Frontal cortex (tissue), 4 donors: ENCODE measurements around the gene P3H4. TPM values are rescaled to one million over a fixed set of nuclear protein-coding genes. Genes with fewer than 3 reads are reported as not detected.
"Not testable (repeated sequence)": the region's sequence is repeated elsewhere in the genome, so short reads cannot be mapped to it uniquely, and the experiment has no call there.

Source experiments
- DNase-seq, 2 donors: peaks; one replicate each; pipeline ENCODE4 v3.0.0; 2012; ENCODE audit warnings: low spot score in 2 of 2
- FAIRE-seq: peaks from 2 replicates; lab custom pipeline; 2012; peaks lifted over from hg19 to GRCh38; lab: Jason Lieb, UNC
- total RNA-seq: library from RNA; depleted of rRNA; stranded (reverse); fragments of >200 nt; gene quantifications from one replicate; pipeline ENCODE4 v1.2.3, GENCODE V29; 2014
- donor health status: control.
- donor health status: control.
- donor health status: control.

P3H4 gene, protein sequence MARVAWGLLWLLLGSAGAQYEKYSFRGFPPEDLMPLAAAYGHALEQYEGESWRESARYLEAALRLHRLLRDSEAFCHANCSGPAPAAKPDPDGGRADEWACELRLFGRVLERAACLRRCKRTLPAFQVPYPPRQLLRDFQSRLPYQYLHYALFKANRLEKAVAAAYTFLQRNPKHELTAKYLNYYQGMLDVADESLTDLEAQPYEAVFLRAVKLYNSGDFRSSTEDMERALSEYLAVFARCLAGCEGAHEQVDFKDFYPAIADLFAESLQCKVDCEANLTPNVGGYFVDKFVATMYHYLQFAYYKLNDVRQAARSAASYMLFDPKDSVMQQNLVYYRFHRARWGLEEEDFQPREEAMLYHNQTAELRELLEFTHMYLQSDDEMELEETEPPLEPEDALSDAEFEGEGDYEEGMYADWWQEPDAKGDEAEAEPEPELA
- total RNA-seq = 10.2 TPM

DNA sequence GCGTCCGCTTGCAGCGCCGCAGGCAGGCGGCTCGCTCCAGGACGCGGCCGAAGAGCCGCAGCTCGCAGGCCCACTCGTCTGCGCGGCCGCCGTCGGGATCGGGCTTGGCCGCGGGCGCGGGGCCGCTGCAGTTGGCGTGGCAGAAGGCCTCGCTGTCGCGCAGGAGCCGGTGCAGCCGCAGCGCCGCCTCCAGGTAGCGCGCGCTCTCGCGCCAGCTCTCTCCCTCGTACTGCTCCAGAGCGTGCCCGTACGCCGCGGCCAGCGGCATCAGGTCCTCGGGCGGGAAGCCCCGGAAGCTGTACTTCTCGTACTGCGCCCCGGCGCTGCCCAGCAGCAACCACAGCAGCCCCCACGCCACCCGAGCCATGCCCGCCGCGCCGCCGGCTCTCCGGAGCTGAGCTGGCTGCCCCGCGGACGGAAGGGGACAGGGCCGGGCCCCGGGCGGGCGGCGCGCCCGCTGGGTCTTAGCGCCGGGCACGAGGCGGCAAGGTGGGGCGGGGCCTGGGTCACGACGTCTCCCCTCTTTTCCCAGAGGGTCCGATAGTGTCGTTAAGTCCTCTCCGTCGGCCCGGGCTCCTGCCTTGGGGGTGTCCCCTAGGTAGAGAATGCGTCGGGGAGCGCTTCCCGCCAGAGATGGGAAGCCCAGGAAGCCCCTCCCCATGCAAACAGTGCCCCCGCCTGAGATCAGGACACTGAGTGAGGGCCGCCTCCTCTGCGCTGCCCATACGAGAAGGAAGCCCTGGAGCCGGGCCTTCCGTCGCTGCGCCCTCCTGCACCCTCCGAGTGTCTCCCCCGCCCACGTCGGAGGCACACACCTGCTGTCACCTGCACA lies at the start of gene P3H4:
Gene P3H4, minus strand, starts transcription at position 401 of the 832 bp plus-strand sequence. Its CDS starts 34 bp downstream, at position 367.
- FAIRE-seq (no peak), DNase-seq (peak; percentile 81)

DNA sequence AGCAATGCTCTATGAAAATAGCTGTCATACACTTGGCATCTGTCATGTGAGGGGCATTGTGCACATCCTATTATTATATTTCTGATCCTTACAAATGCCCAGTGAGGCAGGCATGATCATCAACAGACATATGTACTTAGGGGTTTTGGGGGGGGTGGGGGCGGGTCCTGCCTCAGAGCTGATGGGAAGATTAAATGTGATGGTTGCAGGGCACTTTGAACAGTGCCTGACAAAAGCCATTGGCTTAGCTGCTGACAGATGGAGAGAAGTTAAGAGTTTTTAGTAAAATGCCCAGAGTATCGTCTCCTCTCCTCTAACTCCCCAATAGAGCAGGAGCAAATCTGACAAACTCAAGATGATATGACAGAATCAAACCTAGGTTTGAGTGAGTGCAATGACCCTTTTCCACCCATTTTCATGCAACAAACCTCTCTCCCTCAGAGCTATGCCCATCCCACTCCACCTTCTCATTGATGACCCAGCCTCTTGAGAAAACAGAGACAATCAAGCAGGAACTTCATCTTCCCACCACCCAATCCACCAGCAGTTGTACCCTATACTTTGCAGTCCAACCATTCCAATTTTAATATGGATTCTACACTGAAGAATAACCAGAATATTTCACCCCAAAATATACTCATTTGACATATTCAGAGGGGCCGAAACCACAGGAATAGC lies 48.6 kb upstream of the P3H4 start:
- DNase-seq (no peak), FAIRE-seq (no peak)

DNA sequence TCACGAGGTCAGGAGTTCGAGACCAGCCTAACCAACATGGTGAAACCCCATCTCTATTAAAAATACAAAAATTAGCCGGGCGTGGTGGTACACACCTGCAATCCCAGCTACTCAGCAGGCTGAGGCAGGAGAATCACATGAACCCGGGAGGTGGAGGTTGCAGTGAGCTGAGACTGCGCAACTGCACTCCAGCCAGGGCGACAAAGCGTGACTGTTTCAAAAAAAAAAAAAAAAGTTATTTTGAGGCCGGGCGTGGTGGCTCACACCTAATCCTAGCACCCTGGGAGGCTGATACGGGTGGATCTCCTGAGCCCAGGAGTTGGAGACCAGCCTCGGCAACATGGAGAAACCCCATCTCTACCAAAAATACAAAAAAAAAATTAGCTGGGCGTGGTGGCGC lies 39.6 kb upstream of the P3H4 start:
- not testable (repeated sequence) for FAIRE-seq, DNase-seq

DNA sequence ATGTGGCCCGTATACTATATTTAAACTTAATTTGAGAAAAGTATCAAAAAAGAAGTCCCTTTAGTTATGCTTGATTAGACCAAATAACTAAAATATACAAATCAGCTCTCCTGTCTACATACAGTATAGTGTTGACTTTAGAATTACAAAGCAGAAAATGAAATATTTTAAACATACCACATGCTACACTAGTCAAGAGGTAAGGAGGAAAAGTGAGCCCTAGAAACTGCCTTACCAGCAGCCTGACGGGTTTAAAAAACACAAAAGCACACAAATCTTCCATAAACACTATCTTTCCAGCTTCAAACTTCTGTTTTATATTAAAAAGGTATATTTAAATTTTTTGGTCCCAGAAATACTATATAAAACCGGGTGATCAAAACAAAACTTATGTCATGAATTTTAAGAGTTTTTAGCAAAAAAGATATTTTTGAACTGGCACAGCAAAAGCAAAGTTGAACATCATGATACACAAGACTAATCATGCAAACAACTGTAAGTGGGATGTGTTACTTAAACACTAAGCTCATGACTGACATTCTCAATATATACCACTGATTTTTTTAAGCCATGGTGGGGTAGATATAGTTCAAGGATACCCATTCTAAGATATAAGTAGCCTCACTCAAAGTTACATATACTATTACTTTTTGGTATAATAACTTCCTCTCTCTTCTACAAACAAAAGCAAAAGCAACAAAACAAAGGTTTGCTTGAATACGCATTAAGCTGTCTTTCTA lies 37.7 kb upstream of the P3H4 start:
- DNase-seq (no peak), FAIRE-seq (no peak)

DNA sequence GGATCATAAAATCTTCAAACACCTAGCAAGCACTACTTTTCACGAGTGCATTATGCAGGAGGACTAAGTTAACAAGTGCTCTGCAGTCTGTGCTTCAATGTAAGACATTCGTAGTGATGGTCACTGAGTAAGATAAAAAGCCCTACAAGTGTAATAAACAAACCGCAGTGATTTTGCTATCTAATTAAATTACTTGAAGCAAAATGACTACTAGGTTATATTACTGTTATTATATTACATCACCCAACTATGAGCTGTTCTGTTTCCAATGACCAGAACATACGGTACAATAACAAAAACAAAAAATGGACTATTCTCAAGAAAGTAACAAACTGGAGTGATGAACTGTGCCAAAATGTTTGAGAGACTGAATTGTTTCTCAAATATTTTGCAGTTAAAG lies 37.0 kb upstream of the P3H4 start:
- no peak for DNase-seq
- FAIRE-seq = no peak

DNA sequence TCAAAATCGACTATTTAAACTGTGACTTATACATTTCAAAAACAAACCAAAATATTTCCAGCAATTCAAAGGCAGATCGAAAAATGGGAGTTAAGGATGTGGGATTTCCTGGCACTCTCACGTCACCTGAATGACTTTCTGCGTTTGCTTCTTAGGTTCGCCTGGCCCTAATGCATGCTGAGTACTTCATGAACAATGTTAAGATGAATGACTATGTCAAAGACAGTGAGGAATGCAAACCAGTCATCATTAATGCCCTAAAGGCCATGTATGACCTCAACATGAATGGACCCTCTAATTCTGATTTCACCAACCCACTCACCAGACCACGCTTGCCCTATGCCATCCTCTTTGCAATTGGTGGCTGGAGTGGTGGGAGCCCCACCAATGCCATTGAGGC lies 33.2 kb upstream of the P3H4 start:
- no peak for DNase-seq
- FAIRE-seq = no peak

DNA sequence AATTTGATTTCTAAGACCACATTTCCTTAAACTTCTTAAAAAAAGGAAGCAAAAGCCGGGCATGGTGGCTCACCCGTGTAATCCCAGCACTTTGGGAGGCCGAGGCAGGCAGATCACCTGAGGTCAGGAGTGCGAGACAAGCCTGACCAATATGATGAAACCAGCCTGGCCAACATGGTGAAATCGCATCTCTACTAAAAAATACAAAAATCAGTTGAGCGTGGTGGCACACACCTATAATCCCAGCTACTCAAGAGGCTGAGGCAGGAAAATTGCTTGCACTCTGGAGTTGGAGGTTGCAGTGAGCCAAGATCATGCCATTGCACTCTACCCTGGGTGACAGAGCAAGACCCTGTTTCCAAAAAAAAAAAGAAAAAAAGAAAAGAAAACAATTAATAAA lies 29.0 kb upstream of the P3H4 start:
- DNase-seq, FAIRE-seq: not testable (repeated sequence)

DNA sequence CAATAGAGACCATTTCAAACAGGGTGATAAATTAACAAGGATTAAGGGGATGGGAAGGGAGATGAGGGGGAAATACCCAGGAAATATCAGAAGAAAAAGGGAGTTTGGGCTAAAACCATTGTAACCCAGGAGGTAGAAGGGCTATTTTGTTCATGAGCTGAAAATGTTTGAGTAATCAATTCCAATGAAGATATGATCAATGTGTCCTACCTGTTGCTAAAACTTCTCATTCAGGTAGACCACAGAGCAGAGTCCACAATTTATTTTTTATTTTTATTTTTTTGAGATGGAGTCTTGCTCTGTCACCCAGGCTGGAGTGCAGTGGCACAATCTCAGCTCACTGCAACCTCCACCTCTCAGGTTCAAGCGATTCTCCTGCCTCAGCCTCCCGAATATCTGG lies 27.7 kb upstream of the P3H4 start:
- DNase-seq, FAIRE-seq: not testable (repeated sequence)

DNA sequence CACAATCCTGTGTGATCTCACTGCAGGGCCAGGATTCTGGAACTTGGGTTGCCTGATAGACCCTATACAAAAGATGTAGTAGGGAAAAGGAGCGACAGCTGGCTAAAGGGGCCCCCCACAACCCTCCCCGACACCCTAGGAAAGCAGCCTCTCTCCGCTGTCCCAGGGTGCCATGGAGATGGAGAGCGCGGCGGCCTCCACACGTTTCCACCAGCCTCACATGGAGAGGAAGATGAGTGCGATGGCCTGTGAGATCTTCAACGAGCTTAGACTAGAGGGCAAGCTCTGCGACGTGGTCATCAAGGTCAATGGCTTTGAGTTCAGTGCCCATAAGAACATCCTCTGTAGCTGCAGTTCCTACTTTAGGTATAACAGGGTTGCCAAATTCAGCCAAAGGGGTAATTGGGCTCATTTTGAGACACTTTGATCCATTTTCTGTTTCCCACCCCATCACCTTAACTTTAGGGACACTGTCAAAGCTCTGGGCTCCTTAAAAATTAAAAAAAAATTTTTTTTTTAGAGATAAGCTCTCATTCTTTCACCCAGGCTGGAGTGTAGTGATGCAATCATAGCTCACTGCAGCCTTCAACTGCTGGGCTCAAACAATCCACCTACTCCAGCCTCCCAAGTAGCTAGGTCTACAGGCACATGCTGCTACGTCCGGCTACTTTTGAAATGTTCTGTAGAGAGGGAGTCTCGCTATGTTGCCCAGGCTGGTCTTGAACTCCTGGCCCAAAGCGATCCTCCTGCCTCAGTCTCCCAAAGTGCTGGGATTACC lies 26.2 kb upstream of the P3H4 start, which contains the start of gene KLHL10:
Gene KLHL10, plus strand, starts transcription at position 65 of the 778 bp plus-strand sequence. Its CDS starts 108 bp downstream, at position 173.
- no peak for DNase-seq
- no peak for FAIRE-seq

DNA sequence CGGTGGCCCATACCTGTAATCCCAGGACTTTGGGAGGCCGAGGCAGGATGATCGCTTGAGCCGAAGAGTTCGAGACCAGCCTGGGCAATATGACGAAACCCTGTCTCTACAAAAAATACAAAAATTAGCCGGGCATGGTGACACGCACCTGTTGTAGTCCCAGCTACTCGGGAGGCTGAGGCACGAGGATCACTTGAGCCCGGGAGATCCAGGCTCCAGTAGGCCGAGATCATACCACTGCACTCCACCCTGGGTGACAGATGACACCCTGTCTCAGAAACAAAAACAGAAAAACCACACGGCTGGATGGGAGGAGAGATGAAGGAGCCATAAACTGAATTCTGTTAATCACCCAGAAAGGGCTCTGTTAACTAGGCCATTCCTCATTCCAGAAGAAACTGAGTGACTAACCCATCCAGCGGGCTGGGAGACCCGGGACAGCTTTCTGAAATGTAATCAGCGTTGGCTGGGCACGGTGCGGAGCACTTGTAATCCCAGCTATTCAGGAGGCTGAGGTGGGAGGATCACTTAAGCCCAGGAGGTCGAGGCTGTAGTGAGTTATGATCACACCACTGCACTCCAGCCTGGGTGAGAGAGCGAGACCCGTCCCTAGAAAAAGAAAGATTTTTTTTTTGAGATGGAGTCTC lies 24.9 kb upstream of the P3H4 start:
- FAIRE-seq (no peak), DNase-seq (no peak)

DNA sequence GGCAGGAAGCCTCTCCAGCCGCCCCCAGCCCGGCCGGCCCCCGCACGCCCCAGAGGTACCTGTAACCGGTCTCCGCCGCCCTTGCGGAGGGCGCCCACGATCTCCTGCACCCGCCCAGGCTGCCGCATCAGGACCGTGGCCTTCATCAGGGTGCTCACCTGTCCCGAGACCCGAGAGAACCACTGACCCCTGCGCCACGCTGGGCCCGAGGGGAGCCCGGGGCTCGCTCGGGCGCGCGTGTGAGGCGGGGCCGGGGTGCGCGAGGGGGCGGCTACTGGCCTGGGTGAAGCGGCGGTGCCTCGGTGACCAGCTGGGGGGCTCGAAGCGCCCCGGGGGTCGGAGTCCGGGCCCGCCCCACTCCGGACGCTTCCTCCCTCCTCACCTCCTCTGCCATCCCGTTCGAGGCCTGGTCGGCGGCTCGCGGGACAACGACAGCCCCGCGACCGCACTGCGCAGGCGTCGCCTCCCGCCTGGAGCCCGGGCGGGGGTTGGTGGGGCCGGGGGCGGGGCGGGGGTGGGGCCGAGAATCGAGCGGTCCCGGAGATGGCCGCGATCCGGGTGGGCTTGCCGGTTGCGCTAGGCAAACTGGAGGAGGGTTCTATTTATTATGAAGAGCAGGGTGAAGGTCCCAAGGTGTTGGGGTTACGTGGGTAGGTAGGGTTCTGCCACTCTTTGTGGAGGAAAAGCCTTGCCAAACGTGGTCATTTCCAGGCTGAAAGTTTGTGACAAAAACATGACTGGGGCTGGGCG lies 24.2 kb upstream of the P3H4 start, which contains the start of gene NT5C3B:
Gene NT5C3B, minus strand, starts transcription at position 433 of the 750 bp plus-strand sequence. Its CDS starts 39 bp downstream, at position 394.
- peak; percentile 82 to 86 for DNase-seq
- FAIRE-seq = no peak

DNA sequence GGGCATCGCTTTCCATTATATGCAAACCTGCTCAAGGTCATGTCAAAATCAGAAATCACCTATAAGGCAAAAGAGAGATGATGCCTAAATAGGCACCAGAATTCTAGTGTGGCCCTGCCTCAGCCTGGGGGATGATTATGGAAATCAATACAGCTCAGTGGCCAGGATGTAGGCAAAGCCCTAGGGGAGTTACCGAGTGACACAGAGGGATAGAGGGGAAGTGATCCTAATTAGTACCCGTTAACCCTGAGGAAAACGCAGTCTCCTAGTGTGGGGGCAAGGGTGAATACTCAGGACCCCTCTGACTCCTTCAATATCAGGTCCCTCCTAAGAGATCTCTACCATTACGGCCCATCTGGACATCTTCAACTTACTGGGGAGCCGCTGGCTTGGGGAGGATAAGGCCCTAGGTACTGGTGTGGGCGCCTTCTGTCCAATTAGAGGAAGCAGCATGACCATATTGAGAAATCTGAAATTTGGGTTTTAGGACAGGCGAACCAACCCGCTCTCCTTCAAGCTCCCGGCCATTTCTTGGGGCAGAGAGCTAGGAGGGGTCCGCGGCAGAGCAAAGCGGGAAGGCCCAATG lies 23.6 kb upstream of the P3H4 start:
- FAIRE-seq = no peak
- no peak for DNase-seq

DNA sequence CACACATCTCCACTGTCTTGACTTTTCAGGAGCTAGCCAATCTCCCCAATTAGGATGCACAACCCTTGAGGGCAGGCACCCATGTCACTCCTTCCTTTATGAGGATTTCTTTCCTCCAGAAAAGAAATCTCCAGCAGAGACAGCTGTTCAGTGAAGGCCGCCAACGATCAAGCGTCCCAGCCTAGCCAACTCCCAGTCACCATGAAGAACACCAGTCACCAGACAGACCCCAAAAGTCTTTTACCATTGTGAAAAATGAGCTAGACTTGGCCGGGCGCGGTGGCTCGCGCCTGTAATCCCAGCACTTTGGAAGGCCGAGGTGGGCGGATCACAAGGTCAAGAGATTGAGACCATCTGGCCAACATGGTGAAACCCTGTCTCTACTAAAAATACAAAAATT lies 18.2 kb upstream of the P3H4 start:
- not testable (repeated sequence) for FAIRE-seq, DNase-seq

DNA sequence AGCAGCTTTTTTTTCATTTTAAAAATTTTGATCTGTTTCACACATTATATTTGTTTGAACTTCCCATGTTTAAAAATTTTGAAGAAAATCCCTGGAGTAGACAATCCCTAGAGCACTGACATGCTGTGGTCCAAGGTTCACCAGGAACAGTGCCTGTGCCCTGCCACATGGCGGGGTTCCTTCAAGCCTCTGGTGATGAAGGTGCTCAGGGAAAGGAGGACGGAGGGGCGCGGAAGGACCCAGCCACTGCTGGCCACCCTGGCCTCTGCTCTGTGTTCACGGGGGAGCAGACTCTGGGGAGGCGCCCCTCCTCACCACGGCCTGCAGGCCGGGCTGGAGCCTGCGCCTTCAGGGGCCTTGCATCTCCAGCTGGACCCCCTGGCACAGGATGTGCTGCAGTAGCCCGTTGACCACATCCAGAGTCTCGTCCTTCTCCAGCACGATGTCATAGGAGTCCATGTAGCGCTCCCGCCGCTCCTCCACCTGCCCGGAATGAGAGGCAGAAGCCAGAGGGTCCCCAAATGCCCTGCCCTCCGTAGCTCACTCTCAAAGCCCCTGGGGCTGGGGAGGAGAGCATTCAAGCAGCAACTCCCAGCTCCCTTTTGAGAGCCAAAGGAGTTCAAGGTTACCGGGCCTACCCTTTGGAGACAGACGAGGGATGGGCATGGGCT lies 13.6 kb upstream of the P3H4 start:
- FAIRE-seq = no peak

DNA sequence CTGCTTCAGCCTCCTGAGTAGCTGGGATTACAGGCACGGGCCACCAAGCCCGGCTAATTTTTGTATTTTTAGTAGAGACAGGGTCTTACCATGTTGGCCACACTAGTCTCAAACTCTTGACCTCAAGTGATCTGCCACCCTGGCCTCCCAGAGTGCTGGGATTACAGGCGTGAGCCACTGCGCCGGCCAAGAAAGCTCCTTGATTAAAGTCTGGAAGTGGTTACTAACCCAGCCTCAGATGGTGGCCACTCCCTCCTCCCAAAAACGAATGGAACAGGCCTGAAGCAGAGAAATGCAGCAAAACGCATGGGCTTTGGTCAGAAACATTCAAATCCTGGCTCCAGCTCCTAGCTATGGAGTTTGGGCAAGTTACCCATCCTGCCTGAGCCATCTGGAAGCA lies 12.3 kb upstream of the P3H4 start:
- FAIRE-seq (no peak), DNase-seq (no peak)

More for the DNA sequence above, 13.6 kb upstream of the P3H4 start:
- no peak for DNase-seq

DNA sequence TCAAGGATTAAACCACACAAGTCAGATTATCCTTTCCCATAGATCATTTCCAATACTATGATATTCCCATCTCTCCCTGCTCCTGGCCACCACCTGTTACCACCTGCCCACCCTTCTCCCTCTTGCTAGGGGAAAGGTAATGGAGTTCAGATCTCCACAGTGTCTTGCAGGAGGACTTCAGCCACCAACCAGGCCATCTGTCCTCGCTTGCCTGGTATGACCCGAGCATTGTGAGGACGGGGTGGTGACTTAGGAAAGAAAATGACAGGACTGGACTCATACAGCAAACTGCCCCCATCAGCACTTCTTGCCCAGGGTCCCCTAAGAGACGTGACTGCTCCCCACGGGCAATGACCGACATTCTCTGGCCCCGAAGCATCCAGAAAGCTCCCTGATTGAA lies 11.8 kb upstream of the P3H4 start:
- no peak for FAIRE-seq
- DNase-seq = no peak

DNA sequence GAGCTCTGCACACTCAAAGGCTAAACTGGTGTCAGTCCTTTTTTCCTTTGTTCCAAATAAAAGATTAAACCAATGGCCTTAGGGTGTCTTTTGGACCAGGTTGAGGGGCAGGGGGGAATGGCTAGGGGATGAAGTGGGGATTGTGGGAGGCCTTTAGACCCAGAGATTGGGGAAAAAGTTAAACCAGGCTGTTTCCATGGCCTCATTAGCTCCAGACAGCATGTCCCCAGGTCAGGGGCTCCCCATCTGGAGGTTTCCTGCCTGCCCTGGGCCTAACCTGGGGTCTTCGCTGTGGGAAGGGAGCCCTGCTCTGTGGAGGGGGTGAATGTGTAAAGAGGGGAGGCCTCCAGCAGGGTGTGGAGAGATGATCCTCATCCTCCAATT lies 11.4 kb upstream of the P3H4 start:
- DNase-seq (no peak), FAIRE-seq (no peak)
